MCF 10A (cell line): ENCODE measurements around the gene PLAA. TPM values are rescaled to one million over a fixed set of nuclear protein-coding genes. Genes with fewer than 3 reads are reported as not detected.

Experiments
- BruUV-seq: library from RNA; stranded (reverse); fragments of 400-500 nt; replicated peaks from 2 replicates; lab custom pipeline; 2021; lab: Mats Ljungman, UMichigan
- CTCF ChIA-PET: fragments of 300-600 bp; sonication (Branson Sonifier 250); formaldehyde crosslinking; extraction: SDS; loops from one replicate; lab custom pipeline; 2021; ENCODE audit warnings: antibody characterized with exemption, inconsistent platforms; lab: Yijun Ruan, JAX
- POLR2A ChIA-PET: fragments of 300-600, 350-650 bp; sonication (Branson Sonifier 250); formaldehyde crosslinking; extraction: SDS; loops from one replicate; lab custom pipeline; 2020; ENCODE audit warnings: antibody characterized with exemption, inconsistent platforms; lab: Yijun Ruan, JAX
- DNase-seq: peaks from one replicate; pipeline ENCODE4 v3.0.0-alpha.2; 2018; ENCODE audit not compliant: unreplicated experiment
- H3K27ac Mint-ChIP-seq: one replicate; pipeline ENCODE4 v1.8.0; 2022; ENCODE audit warnings: mild to moderate bottlenecking, low read depth, mixed read lengths; ENCODE audit not compliant: unreplicated experiment
- H3K27me3 Mint-ChIP-seq: one replicate; pipeline ENCODE4 v1.8.0; 2022; ENCODE audit warnings: mixed read lengths; ENCODE audit not compliant: insufficient read depth, unreplicated experiment
- H3K36me3 Mint-ChIP-seq: one replicate; pipeline ENCODE4 v1.8.0; 2022; ENCODE audit warnings: mild to moderate bottlenecking, moderate library complexity, mixed read lengths; ENCODE audit not compliant: insufficient read depth, unreplicated experiment
- H3K4me1 Mint-ChIP-seq: one replicate; pipeline ENCODE4 v1.8.0; 2022; ENCODE audit warnings: mixed read lengths; ENCODE audit not compliant: insufficient read depth, unreplicated experiment
- H3K4me3 Mint-ChIP-seq: one replicate; pipeline ENCODE4 v1.8.0; 2022; ENCODE audit warnings: mild to moderate bottlenecking, moderate library complexity, mixed read lengths; ENCODE audit not compliant: unreplicated experiment
- H3K9me3 Mint-ChIP-seq: one replicate; pipeline ENCODE4 v1.8.0; 2022; ENCODE audit warnings: mixed read lengths; ENCODE audit not compliant: unreplicated experiment
- CTCF ChIP-seq: fragments of 200-600 bp; IDR thresholded peaks from one replicate; pipeline ENCODE4 v1.8.0; 2022; ENCODE audit warnings: antibody characterized with exemption, mild to moderate bottlenecking; ENCODE audit not compliant: unreplicated experiment
- intact Hi-C: fragments of 100-400 bp; cut with micrococcal nuclease; formaldehyde crosslinking; loops from 2 replicates; pipeline ENCODE4 v1.14.1; 2022
- total RNA-seq: library from RNA; stranded (reverse); gene quantifications from 2 replicates; pipeline ENCODE4 v1.2.3, GENCODE V29; 2022

Gene PLAA
- total RNA-seq, 1 experiment from 2014 or later, result 36.7 TPM

GRCh38 chr9:26904070-26904469 lies 43.0 kb downstream of the PLAA start:
- intact Hi-C loops, result no loop called here
- no TSS peak for BruUV-seq
- no peaks in the 10 kb centered on the region for H3K27me3 Mint-ChIP-seq
- no peak overlapping the region for H3K4me3 Mint-ChIP-seq
- ChIA-PET POLR2A (no interaction called here), CTCF (no interaction called here)
- no peak overlapping the region for H3K27ac Mint-ChIP-seq
- no peaks in the 10 kb centered on the region for H3K4me1 Mint-ChIP-seq
- no peak for DNase-seq
- peaks cover 58% of the 10 kb centered on the region for H3K36me3 Mint-ChIP-seq
- no peaks in the 10 kb centered on the region for H3K9me3 Mint-ChIP-seq
- TF ChIP-seq CTCF, result no peak

GRCh38 chr9:26893030-26893676 lies 53.9 kb downstream of the PLAA start:
- CTCF ChIA-PET, result interaction anchor here (0.5 to 1.6 kb wide), 7 partner anchors 10 to 138 kb away, joined by 3 to 6 read pairs (median 3); no protein-coding TSS in a partner anchor
- H3K4me3 Mint-ChIP-seq, result peak overlapping the region; percentile 100
- peak overlapping the region; percentile 100 for H3K27ac Mint-ChIP-seq
- peaks cover 10% of the 10 kb centered on the region for H3K4me1 Mint-ChIP-seq
- H3K27me3 Mint-ChIP-seq, result no peaks in the 10 kb centered on the region
- peak; percentile 2 for DNase-seq
- H3K9me3 Mint-ChIP-seq, result peaks cover 8% of the 10 kb centered on the region
- TSS peak; percentile 97 for BruUV-seq
- no peak for TF ChIP-seq CTCF
- H3K36me3 Mint-ChIP-seq, result peaks cover 14% of the 10 kb centered on the region
- intact Hi-C loops, result loop anchor here (2.0 to 5.0 kb wide), 4 partner anchors 54 to 384 kb away; partner anchors contain the start of gene PLAA
- POLR2A ChIA-PET, result interaction anchor here (0.6 to 2.1 kb wide), 15 partner anchors 10 to 606 kb away, joined by 3 to 11 read pairs (median 4); partner anchors contain the start of genes IFT74 and PLAA

GRCh38 chr9:26892251-26893029 lies 54.6 kb downstream of the PLAA start, which contains the start of gene CAAP1:
TSS of gene CAAP1 (minus strand) at chr9:26892802. CDS start at chr9:26892715, 87 bp downstream.
- Mint-ChIP-seq H3K36me3 (peaks cover 14% of the 10 kb centered on the region), H3K4me1 (peaks cover 16% of the 10 kb centered on the region), H3K9me3 (peaks cover 8% of the 10 kb centered on the region), H3K4me3 (peak within 1 kb of the TSS; percentile 100), H3K27ac (peak within 1 kb of the TSS; percentile 100), H3K27me3 (no peaks in the 10 kb centered on the region)
- DNase-seq, result peak; percentile 93
- ChIA-PET CTCF (interaction anchor here (0.6 to 1.5 kb wide), 17 partner anchors 9 to 210 kb away, joined by 3 to 5 read pairs (median 3); partner anchors contain the start of genes IFT74 and PLAA), POLR2A (interaction anchor here (0.7 to 2.1 kb wide), 26 partner anchors 9 to 607 kb away, joined by 3 to 27 read pairs (median 4); partner anchors contain the start of genes IFT74 and PLAA)
- peak; percentile 38 for TF ChIP-seq CTCF
- intact Hi-C loops, result loop anchor here (2.0 to 5.0 kb wide), 4 partner anchors 55 to 385 kb away; partner anchors contain the start of gene PLAA
- no TSS peak for BruUV-seq
